HG03097 (cell line): Measurements from ENCODE around the gene MLLT10.
"Not testable (repeated sequence)": the region's sequence is repeated elsewhere in the genome, so short reads cannot be mapped to it uniquely, and the experiment has no call there.

Experiments used
- ATAC-seq: cut with Tn5 transposase; IDR thresholded peaks from one replicate; pipeline ENCODE4 v1.9.1; 2021; ENCODE audit not compliant: unreplicated experiment, low FRiP score

Gene MLLT10

GRCh38 chr10:21526188-21526859 lies 7.7 kb upstream of the MLLT10 start:
- peak; percentile 34 for ATAC-seq

DNA sequence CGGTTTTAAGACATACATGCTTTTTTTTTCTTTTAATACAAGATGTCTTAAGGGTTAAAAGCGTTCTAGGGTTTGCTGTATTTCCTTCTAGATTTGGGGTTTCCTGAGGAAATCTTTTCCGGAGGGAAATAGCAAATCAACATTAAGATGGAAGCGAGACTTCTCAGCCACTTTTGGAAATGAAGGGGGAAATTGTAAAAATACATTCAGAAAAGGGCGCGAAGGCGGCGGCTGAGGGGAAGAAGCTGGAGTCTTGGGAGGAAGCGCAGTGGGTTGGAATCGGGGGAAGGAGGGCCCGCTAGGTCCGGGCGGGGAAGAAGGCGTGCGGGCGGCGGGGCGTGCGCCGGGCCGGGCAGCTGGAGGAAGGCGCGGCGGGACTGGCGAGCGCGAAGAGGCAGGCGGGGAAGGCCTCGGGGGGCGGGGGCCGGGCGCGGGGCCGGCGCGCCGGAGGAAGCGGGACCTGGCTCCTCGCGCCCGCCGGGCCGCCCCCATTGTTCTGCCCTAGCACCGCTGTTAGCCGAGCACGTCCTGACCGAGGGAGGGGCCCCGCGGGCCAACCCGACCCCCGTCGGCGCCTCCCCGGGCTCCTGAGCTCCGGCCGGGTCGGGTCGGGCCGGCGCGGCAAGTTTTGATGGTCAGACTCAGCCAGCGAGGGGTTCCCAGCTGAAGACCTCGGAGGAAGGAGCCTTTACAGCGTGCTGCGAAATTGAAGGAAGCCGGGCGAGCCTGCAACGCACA lies 7.0 kb upstream of the MLLT10 start:
- no peak for ATAC-seq

DNA sequence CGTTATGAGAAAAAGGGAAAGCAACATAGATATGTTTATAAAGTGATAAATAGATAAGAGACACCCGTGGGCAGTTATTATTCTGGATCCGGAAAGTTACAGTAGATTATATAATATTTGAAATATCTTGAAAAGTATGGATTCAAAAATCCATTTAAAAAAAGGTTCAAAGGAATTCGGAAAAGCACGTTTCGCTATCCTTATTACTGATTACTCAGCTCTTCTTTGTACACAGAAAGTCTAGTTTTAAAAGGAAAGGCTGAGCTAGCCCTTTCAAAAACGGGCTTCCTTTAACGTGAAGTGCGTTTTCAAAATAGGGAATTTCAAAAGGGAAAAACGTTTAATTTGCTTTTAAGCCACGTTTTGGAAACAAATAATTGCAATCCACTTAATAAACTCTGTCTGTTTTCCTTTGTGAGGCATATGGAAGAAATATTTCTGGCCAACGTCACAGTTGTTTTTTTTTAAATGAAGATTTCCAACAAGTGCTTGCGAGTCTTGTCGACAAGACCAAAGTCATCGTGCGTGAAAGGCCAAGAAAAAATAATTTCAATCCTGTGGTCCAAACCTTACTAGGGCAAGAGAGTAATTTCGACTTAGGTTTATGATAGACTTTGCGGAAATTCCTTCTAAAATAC lies 6.3 kb upstream of the MLLT10 start:
- no peak for ATAC-seq

GRCh38 chr10:21528236-21529031 lies 5.6 kb upstream of the MLLT10 start:
- no peak for ATAC-seq

DNA sequence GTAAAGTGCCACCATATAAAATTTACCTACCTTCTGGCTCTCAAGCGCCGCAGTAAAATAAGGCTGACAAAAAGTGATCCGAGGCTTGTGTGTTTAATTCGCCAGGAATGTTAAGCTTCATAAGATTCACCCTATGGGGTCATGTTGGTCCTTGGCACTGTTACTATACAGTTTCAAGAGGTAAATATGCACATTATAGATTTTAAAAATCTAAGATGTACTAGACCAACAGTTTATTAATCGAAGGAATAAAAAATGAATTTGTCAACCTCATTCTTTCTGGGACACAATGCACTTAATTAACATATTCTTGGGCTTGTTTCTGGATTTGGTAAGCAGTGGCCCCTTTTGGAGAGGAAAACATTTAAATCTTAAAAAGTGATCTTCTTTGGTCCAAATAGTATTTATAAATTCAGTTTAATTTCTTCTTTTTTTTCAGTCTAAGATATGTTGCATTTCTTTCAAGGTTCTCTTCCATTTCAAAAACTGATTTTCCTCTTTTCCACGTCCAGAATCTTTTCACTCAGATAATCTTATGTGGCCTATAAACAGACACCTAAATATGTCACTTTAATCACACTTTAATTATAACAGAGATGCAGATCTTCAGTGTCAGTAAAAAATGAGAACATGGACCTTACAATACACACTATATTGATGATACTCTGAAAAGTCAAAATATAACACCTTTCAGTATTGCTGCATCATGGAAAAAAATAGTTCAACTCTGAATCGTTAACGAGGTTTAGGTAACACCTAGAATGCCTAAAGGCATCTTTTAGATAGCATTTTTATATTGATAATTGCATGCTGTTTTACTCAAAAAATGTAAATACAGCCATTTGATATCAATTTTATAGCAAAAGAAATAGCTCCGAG lies 4.8 kb upstream of the MLLT10 start:
- ATAC-seq, result no peak

DNA sequence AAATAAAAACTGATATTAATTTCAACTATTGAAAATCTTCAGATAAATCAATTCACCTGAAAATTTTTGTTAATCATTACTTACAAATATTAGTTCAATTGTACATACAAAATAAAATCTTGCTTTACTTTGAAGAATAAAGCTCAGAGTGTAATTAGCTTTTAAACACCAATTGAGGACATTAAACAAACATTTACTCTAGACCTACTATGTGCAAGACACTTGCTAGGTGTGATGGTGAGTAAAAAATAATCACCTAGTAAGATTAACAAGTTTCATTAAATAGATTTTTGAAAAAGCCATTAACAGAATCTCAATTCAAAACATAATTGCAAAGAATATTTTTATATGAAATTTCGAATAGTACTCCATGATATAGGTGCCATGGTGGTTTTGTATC lies 3.9 kb upstream of the MLLT10 start:
- no peak for ATAC-seq

GRCh38 chr10:21530641-21531040 lies 3.4 kb upstream of the MLLT10 start:
- no peak for ATAC-seq

DNA sequence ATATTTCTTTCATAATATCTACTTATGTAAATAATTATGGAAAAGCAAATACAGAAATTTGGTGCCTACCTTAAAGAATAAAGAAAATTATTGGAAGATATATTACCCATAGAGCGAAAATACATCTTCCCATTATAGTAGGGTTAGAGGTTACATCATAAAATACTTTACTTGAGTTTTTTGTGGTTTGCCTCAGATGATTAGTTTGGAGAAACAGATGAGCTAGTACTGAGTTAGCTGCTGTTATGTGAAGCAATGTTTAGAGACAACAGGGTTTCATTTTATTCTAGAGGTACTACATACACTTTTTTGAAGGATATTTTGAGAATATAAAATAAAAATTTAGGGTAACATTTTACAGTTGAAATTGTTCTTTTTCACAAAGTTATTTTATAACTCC lies 2.9 kb upstream of the MLLT10 start:
- ATAC-seq, result no peak

DNA sequence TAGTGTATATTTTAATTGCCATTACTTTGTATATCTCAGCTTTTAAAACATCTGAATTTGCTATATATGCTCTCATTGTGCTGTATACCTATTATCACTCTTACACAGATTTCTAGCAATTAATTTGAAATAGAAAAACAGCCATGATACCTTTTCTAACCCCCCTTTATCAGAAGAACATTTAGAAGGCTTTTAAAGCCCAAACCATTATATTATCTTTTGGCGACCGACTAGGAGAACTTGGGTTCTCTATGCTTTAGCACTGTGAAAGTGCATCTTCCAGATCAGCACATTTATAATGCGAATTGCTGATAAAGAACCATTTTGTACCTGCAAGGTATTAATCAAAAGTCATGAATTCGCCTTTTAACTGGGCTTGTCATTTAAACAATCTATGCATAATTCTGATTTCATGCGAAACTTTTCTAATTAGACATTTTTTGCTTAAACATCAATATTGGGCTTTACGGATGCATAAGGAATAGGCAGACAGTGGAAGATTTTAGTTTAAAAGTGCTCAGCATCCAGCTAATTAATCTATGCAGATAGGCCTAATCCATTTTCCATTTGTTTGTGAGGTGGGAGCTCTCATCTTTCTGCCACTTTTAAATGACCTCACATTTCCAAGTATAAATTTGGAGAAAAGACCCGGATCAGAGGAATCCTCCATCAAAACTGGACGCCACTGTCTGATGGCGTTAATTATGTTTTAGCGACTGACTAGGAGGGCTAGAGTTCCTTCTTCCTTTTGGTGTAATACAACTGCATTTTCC lies 1.2 kb upstream of the MLLT10 start:
- no peak for ATAC-seq

DNA sequence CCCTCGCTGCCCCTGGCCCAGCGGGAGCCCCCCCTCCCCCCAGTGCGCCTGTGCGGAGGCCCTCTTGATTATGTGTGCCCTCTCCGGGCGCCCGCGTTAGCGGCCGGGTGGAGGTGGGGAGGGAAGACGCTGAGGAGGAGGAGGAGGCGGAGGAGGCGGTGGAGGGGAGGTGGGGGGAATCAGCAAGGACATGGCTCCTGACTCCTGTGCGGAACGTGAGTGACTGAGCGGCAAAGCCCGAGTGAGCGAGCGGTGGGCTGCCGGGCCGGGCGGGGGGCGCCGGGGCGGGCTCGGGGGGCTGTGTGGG lies 201 bp downstream of the MLLT10 start:
- no peak for ATAC-seq

DNA sequence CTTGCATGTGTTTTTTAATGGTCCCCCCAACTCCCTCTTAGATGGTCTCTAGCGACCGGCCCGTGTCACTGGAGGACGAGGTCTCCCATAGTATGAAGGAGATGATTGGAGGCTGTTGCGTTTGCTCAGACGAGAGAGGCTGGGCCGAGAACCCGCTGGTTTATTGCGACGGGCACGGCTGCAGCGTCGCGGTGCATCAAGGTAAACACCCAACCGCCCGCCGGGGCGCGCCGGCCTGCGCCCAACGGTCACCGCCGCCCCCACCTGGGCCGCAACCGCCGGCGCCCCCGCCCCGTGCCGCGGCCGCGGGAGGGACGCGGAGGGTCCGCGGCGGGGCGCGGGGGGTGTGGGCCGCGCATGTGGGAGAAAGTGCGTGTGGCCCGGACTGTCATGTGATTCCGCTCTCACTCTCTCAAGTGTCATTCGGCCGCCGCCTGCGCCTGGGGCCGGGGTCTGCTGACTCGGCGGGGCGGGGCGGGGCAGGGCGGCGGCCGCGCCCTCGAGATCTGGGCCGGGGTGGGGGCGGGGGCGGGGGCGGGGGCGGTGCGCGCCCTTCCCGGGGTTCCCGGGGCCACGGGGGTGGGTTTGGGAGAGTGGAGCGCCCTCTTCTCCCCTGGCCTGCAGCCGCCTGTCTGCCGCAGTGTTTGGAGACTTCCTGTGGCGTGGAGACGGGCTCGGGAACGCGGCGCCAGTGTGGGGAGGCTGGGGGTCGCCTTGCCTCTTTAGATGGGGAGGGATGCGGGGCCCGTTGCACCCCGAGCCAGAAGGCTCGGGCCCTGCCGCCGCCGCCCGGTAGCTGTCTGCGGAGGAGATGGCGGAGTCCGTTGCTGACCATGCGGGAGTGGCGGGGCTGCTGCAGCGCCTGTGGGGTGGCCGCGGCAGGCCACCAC lies 817 bp downstream of the MLLT10 start:
- ATAC-seq, result no peak

- ATAC-seq, result no peak
Measured at GRCh38 chr10:21535494-21535965, 1.5 kb downstream of the MLLT10 start.

DNA sequence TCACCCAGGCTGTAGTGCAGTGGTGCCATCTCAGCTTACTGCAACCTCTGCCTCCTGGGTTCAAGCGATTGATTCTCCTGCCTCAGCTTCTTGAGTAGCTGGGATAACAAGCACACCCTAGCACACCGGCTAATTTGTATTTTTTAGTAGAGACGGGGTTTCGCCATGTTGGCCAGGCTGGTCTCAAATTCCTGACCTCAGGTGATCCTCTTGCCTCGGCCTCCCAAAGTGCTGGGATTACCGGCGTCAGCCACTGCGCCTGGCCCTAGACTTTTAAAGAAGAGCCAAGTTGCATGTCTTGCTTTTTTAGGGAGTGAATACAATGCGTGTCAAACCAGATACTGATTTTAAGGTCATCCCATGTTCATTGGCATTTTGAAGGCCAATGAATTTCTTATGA lies 1.9 kb downstream of the MLLT10 start:
- ATAC-seq, result not testable (repeated sequence)

- ATAC-seq, result no peak
Measured at GRCh38 chr10:21536874-21537273, 2.8 kb downstream of the MLLT10 start.

DNA sequence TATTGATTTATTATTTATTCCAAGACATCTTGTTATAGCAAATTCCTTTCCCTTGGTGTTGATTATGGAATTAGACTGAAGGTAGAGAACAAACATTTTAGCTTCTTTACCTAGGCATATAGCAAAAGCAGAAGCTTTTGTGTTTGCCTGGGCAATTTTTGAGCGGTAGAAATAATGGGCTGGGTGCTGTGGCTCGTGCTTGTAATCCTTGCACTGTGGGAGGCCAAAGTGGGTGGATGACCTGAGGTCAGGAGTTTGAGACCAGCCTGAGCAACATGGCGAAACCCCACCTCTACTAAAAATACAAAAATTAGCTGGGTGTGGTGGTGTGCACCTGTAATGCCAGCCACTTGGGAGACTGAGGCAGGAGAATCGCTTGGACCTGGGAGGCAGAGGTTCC lies 6.7 kb downstream of the MLLT10 start:
- not testable (repeated sequence) for ATAC-seq

DNA sequence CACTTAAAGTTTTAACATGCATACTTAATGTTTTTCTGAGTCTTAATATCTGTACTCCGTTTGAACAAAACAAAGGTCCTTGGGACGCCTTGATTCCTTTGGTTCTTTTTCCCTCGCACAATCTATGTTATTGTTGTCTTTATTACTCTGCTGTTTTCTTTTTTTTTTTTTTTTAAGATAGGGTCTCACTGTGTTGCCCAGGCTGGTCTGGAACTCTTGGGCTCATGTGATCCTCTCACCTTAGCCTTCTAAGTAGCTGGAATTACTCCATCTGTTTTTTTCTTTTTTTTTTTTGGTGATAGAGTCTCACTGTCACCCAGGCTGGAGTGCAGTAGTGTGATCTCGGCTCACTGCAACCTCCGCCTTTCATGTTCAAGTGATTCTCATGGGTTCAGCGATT lies 13.2 kb downstream of the MLLT10 start:
- no peak for ATAC-seq

GRCh38 chr10:21552638-21553037 lies 18.6 kb downstream of the MLLT10 start:
- no peak for ATAC-seq

- no peak for ATAC-seq
Measured at GRCh38 chr10:21556527-21556926, 22.5 kb downstream of the MLLT10 start.
